HG03196 (cell line): ENCODE data around the gene AADAC.
"Not testable (repeated sequence)": the region's sequence is repeated elsewhere in the genome, so short reads cannot be mapped to it uniquely, and the experiment has no call there.

Experiments
- ATAC-seq: cut with Tn5 transposase; IDR thresholded peaks from one replicate; pipeline ENCODE4 v1.9.1; 2021; ENCODE audit not compliant: unreplicated experiment

The AADAC gene, protein sequence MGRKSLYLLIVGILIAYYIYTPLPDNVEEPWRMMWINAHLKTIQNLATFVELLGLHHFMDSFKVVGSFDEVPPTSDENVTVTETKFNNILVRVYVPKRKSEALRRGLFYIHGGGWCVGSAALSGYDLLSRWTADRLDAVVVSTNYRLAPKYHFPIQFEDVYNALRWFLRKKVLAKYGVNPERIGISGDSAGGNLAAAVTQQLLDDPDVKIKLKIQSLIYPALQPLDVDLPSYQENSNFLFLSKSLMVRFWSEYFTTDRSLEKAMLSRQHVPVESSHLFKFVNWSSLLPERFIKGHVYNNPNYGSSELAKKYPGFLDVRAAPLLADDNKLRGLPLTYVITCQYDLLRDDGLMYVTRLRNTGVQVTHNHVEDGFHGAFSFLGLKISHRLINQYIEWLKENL

DNA sequence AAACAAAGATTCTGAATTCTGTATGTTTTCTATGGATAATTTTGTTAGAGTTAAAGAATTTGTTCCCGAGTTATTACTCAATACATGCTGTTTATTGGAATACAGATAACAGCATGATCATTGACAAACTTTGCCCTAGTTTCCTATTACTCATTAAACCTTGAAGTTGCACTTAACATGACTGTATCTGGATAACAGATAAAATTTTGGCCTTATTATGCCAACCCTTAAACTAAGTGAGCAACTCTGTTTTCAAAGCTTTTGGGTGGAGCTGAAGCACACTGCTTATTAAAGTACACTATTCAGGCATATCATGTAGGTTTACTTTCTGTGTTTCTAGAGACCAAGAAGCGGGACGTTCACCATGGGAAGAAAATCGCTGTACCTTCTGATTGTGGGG lies at the start of gene AADAC:
TSS of gene AADAC (plus strand) at position 318 of the 400 bp plus-strand sequence. CDS start at position 365, 47 bp downstream.
- ATAC-seq: no peak

DNA sequence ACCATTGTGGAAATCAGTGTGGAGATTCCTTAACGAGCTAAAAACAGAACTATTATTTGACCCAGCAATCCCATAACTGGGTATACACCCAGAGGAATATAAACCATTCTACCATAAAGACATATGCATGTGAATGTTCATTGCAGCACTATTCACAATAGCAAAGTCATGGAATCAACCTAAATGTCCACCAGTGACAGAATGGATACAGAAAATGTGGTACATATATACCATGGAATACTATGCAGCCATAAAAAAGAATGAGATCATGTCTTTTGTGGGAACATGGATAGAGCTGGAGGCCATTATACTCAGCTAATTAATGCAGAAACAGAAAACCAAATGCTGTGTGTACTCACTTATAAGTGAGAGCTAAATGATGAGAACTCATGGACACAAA lies 49.2 kb upstream of the AADAC start:
- ATAC-seq: not testable (repeated sequence)

- no peak for ATAC-seq
Observed at GRCh38 chr3:151765685-151766084, 48.2 kb upstream of the AADAC start.

DNA sequence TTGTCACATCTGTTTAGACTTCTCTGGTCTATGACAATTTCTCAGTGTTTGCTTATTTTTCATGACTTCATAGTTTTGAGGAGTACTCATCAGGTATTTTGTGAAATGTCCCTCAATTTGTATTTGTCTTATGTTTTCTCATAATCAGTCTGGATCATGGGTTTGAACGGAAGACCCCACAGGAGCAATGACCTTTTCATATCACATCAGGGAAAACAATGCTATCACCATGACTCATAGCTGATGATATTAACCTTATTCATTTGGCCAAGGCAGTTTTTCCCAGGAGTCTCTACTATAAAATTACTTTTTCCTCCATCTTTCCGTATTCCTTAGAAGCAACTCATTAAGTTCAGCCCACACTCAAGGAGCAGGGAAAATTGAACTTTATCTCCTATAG lies 47.5 kb upstream of the AADAC start:
- no peak for ATAC-seq

DNA sequence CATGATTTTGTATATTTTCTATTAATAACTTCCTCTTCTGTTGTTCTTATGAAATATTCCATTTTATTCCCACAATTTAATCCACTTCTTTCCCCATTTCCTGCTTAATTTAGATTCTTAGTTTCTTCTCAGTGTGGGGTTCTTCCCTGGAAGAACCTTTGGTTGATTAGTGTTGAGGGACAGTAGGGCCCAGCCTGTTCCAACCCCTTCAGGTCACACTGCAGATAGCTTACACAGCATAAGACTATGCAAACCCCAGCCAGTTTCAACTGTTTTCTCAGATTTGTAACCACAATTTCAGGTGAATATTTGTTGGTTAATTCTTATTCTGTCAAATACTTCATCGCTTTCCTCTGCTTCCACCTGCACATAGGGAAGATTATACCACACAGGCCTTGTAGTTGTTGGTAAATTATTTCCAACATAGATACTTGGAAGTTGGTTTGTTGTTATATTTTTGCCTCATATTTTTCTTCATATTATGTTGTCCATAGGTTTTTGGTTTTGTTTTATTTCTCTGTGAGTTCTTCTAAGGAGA lies 45.5 kb upstream of the AADAC start:
- no peak for ATAC-seq

- no peak for ATAC-seq
Observed at GRCh38 chr3:151769175-151769574, 44.7 kb upstream of the AADAC start.

- no peak for ATAC-seq
Observed at GRCh38 chr3:151770956-151771355, 43.0 kb upstream of the AADAC start.

DNA sequence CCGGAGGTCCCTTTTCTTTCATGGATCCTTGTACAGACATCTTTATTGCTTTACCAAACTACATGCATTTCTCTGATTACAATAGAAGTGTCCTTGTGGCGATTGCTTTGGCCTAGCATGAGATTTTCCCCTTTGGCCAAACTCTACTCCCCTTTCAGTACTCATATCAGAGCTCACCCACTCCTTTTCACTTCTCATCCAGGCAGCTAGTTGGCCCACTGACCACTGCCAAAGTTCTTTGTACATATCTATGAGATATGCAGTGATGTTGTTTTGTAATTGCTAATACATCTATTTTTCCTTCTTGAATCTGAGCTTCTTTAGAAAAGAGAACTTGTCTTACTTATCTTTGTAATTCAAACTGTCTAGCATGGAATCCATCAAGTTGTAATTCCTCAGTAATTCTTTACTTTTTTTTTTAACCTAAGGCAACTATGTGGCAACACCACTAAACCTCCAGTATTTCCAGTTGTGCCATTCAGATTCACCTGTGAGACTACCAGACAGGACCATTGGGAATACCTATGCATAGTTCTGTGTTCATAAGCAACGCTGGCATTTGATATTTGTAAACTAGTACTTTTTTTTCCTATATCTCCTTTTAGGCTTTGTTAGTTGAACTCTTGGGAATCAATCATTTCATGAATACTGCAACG lies 41.0 kb upstream of the AADAC start:
- ATAC-seq: no peak

GRCh38 chr3:151774235-151774634 lies 39.7 kb upstream of the AADAC start:
- ATAC-seq: no peak

DNA sequence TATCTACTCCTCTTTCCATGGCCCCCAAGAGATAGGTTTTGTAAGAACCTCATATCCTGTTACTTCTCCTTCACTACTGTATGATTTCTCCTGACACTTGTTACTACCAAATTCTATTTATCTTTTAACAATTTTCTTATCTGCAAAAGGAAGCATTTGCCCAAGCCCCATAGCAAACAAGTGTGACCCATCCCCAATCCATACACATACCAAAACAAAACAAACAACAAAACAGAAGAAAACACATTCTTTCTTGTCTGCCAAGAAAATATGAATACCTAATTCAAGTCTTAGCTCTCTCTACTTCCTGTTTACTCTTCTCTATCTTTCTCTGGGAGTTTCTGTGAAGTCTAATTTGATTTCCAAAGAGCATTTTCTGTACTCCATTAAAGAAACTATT lies 39.0 kb upstream of the AADAC start:
- no peak for ATAC-seq

- ATAC-seq: no peak
Observed at GRCh38 chr3:151775314-151776258, 38.3 kb upstream of the AADAC start.

DNA sequence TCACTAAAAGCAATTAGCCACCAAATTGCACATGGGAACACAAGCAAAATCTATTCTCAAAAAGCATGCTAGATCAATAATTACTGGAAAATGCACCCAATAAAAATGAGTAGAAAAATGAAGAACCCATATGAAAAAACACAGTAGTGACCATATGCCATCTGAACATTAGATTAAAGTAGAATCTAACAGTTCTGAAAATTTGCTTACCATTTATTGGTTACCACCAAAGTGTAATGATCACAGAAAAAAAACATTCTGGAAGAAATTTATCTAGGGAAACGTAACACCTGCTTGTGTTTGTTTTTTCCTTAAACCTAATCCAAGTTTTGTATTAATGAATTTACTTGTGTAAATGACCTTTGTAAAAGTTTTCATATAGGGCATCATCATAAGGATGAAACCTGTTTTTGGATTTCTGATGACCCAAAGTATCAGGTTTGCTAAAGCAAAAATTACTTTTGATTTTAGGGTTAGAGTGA lies 37.6 kb upstream of the AADAC start:
- no peak for ATAC-seq

- ATAC-seq: no peak
Observed at GRCh38 chr3:151777880-151778279, 36.0 kb upstream of the AADAC start.

GRCh38 chr3:151787626-151788025 lies 26.3 kb upstream of the AADAC start:
- ATAC-seq: no peak

DNA sequence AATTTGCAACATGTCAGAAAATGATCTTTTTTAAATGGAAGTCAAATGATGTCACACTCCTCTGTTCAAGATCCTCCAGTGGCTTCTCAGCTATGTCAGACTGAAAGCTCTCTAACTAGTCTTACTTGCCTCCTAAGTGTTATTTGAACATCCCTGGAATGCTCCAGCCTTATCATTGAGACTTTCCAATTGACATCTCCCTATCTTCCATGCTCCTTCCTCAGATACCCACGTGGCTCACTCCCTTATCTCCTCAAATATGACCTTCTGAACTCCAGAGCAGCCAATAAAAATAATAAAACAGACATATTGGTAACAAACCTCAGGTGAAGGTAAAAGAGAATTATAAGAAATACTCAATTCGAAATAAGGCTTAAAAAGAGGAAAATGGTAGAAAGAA lies 25.5 kb upstream of the AADAC start:
- ATAC-seq: no peak

DNA sequence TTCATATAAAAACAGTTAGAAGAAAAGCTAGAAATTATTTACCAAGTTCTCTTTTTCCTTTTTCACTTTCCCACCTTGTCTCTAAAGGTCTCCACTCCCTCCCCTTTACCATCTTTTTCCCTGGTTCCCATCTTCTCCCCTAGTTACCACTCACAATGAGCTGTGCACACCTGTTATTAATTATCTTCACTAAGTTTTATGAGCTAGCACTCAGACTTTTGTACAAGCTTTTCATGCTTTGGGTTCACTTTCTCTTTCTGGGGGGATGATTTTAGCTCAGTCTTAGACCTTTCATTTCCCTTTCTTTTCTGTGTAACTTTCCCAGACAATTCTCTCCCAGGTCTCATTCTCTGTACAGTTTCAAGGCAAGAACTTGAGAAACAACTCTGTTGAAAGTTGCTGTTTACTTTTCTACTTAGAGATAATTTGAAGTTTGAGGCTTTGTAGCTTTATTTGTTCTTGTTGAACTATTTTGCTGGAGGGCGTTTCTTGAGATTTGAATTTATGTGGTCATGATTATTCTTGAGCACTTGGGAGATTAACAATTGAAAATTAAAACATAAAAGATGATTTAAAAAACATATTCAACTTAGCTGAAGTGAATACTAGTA lies 24.0 kb upstream of the AADAC start:
- ATAC-seq: no peak

DNA sequence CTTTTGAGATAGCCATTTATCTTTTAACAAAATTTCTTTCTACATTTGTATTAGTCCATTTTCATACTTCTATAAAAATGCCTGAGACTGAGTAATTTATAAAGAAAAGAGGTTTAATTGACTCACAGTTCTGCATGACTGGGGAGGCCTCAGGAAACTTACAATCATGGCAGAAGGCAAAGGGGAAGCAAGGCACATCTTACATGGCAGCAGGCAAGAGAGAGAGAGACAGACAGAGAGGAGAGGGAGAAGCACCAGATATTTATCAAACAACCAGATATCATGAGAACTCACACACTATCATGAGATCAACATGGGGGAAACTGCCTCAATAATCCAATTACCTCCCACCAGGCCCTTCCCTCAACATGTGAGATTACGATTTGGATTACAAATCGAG lies 23.2 kb upstream of the AADAC start:
- not testable (repeated sequence) for ATAC-seq

DNA sequence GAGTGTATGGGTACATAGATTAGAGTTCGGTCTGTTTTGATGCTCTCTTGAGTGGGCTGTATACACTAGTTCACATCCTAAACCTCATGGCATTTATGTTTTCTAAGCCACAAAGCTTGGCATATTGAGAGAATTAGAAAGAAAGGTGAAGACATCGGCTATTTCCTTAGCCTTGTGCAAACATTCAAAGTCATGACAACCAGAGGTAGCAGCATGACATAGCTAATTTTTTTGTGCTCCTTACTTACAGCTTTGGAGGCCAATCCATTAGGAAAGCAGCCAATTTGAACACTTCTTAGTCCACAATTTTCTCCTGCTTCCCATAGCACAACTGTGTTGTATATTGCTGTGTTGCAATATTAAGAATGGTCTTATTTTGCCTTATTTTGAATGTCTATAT lies 21.5 kb upstream of the AADAC start:
- ATAC-seq: no peak

DNA sequence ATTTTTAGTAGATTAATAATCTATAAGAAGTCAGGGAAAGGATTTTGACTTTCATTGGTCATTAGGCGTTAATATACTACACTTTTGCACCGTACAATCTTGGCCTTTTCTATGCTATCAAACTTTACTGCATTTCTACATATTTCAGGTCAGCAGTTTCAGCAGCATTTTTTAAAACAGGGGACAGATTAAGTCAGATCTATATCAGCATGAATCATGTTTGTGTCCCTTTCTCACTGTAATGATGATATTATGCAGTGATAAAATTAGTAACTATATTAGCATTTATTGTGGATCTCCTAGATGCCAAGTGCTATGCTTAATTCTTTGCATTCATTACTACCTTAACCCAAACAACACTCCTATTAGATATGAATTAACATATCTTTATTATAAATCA lies 20.3 kb upstream of the AADAC start:
- no peak for ATAC-seq

- ATAC-seq: no peak
Observed at GRCh38 chr3:151794080-151794479, 19.8 kb upstream of the AADAC start.

DNA sequence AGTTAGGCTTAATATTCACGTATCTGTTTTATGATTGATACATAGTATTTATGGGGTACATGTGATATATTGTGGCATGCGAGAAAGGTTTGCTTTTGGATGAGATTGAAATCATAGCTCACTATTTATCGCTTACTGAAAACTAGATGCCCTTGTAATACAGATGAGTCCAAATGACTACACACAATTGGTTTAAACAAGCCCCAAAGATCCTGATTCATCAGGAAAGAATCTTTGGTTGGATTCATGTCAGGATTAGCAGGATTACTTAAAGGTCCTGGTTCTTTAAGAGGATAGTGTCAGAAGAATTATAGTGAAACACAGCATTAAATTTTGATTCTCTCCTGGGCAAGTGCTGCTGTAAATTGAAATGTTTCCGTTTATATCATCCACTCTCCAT lies 18.6 kb upstream of the AADAC start:
- no peak for ATAC-seq
